Colon (tissue), 2 donors: ENCODE results near the gene MLPH.

Source experiments
- FAIRE-seq: peaks from 2 replicates; lab custom pipeline; 2012; peaks lifted over from hg19 to GRCh38; lab: Jason Lieb, UNC
- donor health status: control.
- donor health status: control.

MLPH gene

GRCh38 chr2:237524631-237525030 is 37.6 kb downstream of the MLPH start:
- FAIRE-seq: no peak

GRCh38 chr2:237525559-237526157 is 38.6 kb downstream of the MLPH start:
- FAIRE-seq: no peak

GRCh38 chr2:237527233-237527632 is 40.2 kb downstream of the MLPH start:
- FAIRE-seq: no peak

DNA sequence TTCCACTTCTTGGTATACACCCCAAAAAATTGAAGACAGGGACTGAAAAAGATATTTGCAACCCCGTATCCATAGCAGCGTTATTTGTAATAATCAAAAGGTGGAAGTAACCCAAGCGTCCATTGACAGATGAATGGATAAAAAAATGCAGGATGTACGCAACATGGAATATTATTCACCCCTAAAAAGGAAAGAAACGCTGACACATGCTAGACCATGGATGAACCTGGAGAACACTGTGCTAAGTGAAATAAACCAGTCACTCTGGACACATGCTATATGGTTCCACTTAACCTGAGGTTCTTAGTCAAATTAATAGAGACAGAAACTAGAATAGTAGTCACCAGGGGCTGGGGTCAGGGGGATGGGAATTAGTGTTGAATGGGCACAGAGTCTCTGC is 40.7 kb downstream of the MLPH start:
- FAIRE-seq: no peak

DNA sequence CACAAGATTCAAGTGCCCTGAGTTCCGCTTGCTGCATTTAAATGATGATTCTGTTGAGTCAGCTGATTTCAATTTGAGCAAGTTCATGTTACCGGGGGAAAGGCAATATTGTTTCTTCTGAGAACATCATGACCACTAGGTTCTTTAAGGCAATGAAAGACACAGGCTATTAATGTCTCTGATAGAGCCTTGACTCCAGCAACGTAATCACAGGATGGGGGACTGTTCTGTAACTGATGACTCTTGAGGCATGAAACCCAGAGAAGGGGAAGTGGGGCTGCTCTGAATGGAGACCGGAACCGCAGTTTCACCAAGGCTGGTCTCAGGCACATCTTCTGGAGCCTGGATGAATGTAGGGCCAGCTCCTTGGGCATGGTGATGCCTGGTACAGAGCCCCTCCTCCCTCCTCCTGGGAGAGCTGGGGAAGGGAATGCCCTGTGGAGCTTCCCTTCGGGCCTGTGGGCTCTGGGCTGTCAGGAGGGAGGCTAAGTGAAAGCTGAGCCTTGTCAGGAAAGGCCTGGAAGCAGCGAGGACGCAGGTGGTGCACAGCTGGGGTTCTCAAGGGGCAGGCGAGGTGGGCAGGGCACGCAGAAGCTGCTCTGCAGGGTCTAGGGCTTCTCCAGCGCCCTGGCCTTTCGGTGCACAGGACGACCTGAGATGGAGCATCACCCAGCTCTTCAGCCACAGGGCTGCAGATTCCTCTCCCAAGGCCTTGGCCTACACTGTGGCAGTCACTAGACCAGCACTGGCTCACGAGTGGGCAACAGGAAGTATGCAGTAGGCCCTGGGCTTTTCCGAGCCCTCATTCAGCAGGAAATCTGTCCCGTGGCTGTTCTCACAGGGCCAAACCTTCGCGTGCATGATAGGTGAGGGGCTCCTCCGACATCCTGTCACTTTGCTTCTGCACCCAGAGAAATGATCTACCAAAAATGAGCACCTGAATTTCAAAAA is 42.7 kb downstream of the MLPH start:
- FAIRE-seq: no peak

DNA sequence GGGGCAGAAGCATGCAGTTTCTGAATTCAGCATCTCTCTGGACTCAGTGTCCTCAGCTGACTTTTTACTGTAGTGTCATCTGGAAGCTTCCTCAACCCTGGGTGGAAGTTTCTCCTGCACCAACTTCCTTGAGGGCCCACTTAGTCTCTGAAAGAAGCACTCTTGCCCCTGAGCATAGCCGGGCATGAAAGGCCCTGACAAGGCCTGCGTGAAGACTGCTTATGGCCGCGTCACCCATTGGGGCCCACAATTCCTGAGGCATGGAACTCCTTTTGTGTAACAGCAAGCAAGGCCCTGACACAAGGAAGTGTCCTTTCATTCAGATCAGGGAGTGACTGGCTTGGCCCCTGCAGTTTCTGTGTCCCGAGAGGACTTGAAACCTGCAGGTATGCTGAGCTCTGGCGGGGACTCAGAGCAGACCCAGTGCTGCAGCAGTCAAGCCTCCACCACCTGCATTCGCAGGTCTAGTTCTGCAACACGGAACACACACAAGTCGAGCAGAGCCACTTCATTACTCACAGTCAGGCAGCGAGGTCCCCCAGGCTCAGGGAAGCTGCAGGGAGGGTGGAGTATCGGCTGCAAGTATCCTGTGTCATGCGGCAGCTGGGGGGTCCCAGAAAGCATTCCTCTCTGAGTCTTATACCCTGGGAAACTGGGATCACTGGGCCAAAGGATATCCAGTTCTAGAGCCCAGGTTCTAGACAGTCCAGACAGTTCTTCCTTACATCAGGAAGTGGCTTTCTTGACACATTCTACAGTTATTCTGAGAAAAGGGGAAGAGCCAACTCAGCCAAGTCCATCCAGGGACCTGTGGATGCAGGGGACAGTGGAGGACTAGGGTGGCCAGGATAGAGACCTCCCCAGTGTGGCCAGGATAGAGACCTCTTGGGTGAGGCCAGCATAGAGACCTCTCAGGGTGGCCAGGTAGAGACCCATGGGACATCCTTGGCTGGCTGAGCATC is 43.7 kb downstream of the MLPH start:
- FAIRE-seq: no peak

- no peak for FAIRE-seq
These were observed 45.1 kb downstream of the MLPH start for GRCh38 chr2:237532160-237532559.

- no peak for FAIRE-seq
These were observed 46.7 kb downstream of the MLPH start for GRCh38 chr2:237533668-237534161.

DNA sequence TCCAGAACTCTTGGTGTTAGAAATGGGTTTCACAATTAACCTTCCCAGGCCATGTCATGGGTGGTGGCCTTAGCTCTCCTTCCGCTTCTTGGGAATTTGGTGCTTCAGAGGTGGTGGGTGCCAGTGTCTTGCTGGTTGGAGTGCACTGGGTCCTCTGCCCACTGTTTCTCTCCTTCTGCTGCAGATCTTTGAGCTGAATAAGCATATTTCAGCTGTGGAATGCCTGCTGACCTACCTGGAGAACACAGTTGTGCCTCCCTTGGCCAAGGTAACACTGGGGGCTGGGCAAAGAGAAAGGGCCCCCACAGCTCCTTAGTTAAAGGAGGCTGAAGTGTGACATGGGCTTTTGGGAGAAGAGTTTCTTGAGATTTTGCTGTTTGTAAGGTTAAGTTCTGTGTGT is 47.3 kb downstream of the MLPH start:
- FAIRE-seq: no peak

- FAIRE-seq: no peak
These were observed 48.5 kb downstream of the MLPH start for GRCh38 chr2:237535385-237536082.

- no peak for FAIRE-seq
These were observed 49.0 kb downstream of the MLPH start for GRCh38 chr2:237536083-237536415.

- FAIRE-seq: no peak
These were observed 49.6 kb downstream of the MLPH start for GRCh38 chr2:237536617-237537016.

GRCh38 chr2:237538001-237538720 is 51.1 kb downstream of the MLPH start:
- FAIRE-seq: no peak

GRCh38 chr2:237538901-237539300 is 51.9 kb downstream of the MLPH start:
- no peak for FAIRE-seq

GRCh38 chr2:237539681-237540080 is 52.6 kb downstream of the MLPH start:
- no peak for FAIRE-seq

- FAIRE-seq: no peak
These were observed 53.2 kb downstream of the MLPH start for GRCh38 chr2:237540223-237540775.

- no peak for FAIRE-seq
These were observed 53.8 kb downstream of the MLPH start for GRCh38 chr2:237540823-237541222.

DNA sequence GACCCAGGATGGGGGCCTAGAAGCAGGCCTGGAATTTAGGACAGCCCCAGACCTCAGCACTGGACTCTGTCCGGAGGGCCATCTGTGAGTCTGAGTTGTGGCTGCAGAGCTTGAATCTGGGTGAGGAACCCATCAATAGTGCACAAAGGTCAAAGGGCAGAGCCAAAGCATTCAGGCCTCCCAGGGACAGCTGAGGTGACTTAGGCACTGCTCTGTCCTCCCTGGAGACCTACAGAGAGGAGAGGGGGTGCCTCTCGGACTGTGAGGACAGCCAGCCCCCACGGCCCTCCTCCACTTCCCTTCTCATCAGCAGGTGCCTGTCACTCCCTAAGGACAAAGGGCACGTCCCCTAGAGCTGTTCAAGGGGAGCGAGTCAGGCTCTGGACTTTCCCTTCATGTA is 54.2 kb downstream of the MLPH start:
- FAIRE-seq: no peak

DNA sequence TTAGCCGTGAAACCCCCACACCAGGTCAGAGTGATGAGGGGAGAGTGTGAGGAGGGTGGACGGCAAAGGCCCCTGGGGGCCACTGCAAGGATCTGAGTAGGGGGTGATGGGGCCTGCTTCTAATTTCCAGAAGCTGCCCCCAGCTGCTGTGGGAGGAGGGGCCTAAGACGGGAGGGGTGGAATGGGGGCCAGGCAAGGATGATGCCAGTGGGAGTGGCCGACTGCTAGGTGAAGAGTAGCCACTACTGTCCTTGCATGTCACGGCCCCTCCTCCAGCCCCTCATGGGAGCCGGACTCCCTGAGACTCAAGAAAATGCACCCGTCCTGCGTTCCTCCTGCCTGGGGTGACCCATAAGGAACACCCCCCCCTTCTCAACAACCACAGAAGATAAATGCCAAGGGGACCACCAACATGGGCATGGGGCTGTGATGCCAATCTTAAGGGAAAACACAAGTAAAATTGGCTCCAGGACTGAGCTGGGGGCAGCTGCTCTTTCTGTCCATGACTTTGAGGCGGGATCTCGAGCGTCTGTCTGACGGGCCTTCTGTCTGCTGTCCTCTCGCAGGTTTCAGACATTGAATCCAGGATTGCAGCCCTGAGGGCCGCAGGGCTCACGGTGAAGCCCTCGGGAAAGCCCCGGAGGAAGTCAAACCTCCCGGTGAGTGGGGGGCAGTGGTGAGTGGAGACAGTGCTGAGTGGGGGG is 55.1 kb downstream of the MLPH start:
- FAIRE-seq: no peak
